Keratinocyte (primary cell): ENCODE measurements around the gene DOP1A. TPM values are rescaled to one million over a fixed set of nuclear protein-coding genes. Genes with fewer than 3 reads are reported as not detected.

Experiments used
- DNase-seq: peaks from one replicate; pipeline ENCODE4 v3.0.0-alpha.2; 2011; ENCODE audit warnings: low read depth, missing footprints, low spot score
- FAIRE-seq: peaks from 2 replicates; lab custom pipeline; 2011; peaks lifted over from hg19 to GRCh38; lab: Jason Lieb, UNC
- H2AFZ ChIP-seq: 2 replicates; pipeline ENCODE4 v1.6.0; 2012; ENCODE audit warnings: low read length, control low read depth, inconsistent platforms; ENCODE audit not compliant: control insufficient read depth
- H3K27ac ChIP-seq: 2 replicates; pipeline ENCODE4 v1.5.1; 2011; ENCODE audit warnings: low read length; ENCODE audit not compliant: control insufficient read depth, insufficient read depth
- H3K27me3 ChIP-seq: 3 replicates; pipeline ENCODE4 v1.6.0; 2011; ENCODE audit warnings: low read length; ENCODE audit not compliant: control insufficient read depth, insufficient read depth; ENCODE audit errors: extremely low read depth
- H3K36me3 ChIP-seq, 2 experiments: 2 replicates in 1 of 2; 3 replicates in 1 of 2; pipeline ENCODE4 v1.5.1; 2011; ENCODE audit warnings: low read length in 2 of 2, mild to moderate bottlenecking in 1 of 2; ENCODE audit not compliant: control insufficient read depth in 2 of 2, insufficient read depth in 2 of 2; ENCODE audit errors: extremely low read depth in 1 of 2
- H3K4me1 ChIP-seq: 3 replicates; pipeline ENCODE4 v1.5.1; 2011; ENCODE audit warnings: low read length; ENCODE audit not compliant: control insufficient read depth, insufficient read depth; ENCODE audit errors: extremely low read depth
- H3K4me2 ChIP-seq: 3 replicates; pipeline ENCODE4 v1.6.0; 2011; ENCODE audit warnings: low read depth, low read length; ENCODE audit not compliant: control insufficient read depth, insufficient read depth; ENCODE audit errors: extremely low read depth
- H3K4me3 ChIP-seq, 3 experiments: fragments of 200-600 bp in 1 of 3; sonication (generic) in 1 of 3; 2 replicates in 2 of 3; 3 replicates in 1 of 3; pipeline ENCODE4 v1.5.1; 2011 to 2016; ENCODE audit warnings: low read length in 3 of 3, mild to moderate bottlenecking in 3 of 3, control low read depth in 2 of 3, inconsistent platforms in 1 of 3, low read depth in 1 of 3, mixed read lengths in 1 of 3, mixed run types in 1 of 3, moderate library complexity in 1 of 3; ENCODE audit not compliant: control insufficient read depth in 2 of 3, insufficient read depth in 2 of 3; ENCODE audit errors: extremely low read depth in 1 of 3
- H3K79me2 ChIP-seq: 2 replicates; pipeline ENCODE4 v1.6.0; 2012; ENCODE audit warnings: low read length; ENCODE audit not compliant: control insufficient read depth, insufficient read depth
- H3K9ac ChIP-seq: 3 replicates; pipeline ENCODE4 v1.6.0; 2011; ENCODE audit warnings: low read length; ENCODE audit not compliant: control insufficient read depth, insufficient read depth; ENCODE audit errors: extremely low read depth
- H3K9me1 ChIP-seq: 3 replicates; pipeline ENCODE4 v1.6.0; 2011; ENCODE audit warnings: low read length; ENCODE audit not compliant: control insufficient read depth, insufficient read depth; ENCODE audit errors: extremely low read depth
- H3K9me3 ChIP-seq: 2 replicates; pipeline ENCODE4 v1.5.1; 2012; ENCODE audit warnings: low read depth, low read length; ENCODE audit not compliant: control insufficient read depth
- H4K20me1 ChIP-seq: 3 replicates; pipeline ENCODE4 v1.6.0; 2011; ENCODE audit warnings: low read length; ENCODE audit not compliant: control insufficient read depth, insufficient read depth; ENCODE audit errors: extremely low read depth
- EZH2 ChIP-seq: IDR thresholded peaks from one replicate; pipeline ENCODE4 v1.6.1; 2012; ENCODE audit warnings: inconsistent platforms, mild to moderate bottlenecking, low read length, moderate library complexity
- dilution Hi-C: fragments of 300-500 bp; cut with MboI; formaldehyde crosslinking; loops from one replicate; pipeline ENCODE4 v1.7.0; 2020; ENCODE audit warnings: low sequenced_read_pairs; ENCODE audit not compliant: extremely low pct_ligation_motif_present
- polyA plus RNA-seq, 5 experiments: library from polyadenylated mRNA; depleted of rRNA in 3 of 5; stranded (reverse) in 3 of 5; stranded (forward) in 1 of 5; unstranded in 1 of 5; fragments of >200 nt; gene quantifications; 1 replicate in 1 of 5; 2 replicates in 3 of 5; 3 replicates in 1 of 5; pipeline versions ENCODE4 v1.2.1 to v1.2.3, GENCODE V29; 2011 to 2012; ENCODE audit warnings: missing spikeins in 2 of 5, low read depth in 1 of 5, low replicate concordance in 1 of 5
- TF ChIP-seq, protein P1 (sequence below), 3 experiments: IDR thresholded peaks in 1 of 3; conservative IDR thresholded peaks in 1 of 3; optimal IDR thresholded peaks in 1 of 3; 2 replicates in 2 of 3; 3 replicates in 1 of 3; pipeline versions ENCODE3 to v1.5.1; 2011; ENCODE audit warnings: low read length in 3 of 3, mild to moderate bottlenecking in 3 of 3, moderate library complexity in 2 of 3, control low read depth in 1 of 3, inconsistent platforms in 1 of 3; ENCODE audit not compliant: insufficient read depth in 2 of 3; ENCODE audit errors: extremely low read depth in 1 of 3

The DOP1A gene
- polyA plus RNA-seq, 1 donor (not counting 4 experiments of a cell fraction or from before 2014, with no cell fraction given): 14.1 TPM

DNA sequence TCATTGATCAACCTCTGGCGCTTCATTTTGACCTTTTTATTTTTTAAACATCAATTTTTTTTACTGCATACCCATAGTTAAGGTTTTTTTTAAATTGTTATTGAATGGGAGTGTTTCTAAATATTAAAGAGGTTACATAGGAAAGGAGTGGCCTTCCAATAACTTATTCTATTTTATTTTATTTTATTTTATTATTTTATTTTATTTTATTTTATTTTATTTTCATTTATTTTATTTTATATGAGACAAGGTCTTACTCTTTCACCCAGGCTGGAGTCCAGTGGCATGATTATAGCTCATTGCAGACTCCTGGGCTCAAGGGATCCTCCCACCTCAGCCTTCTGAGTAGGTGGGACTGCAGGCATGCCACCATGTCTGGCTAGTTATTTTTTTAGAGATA, 30.2 kb downstream of the DOP1A start:
- Histone ChIP-seq H3K79me2 (no peaks in the 10 kb centered on the region), H3K27me3 (no peaks in the 10 kb centered on the region), H3K4me1 (peaks cover 8% of the 10 kb centered on the region), H3K36me3 (peaks cover 0 to 3% of the 10 kb centered on the region in 2 experiments), H3K4me2 (no peak overlapping the region), H2AFZ (no peak overlapping the region), H3K4me3 (no peak overlapping the region), H3K27ac (no peak overlapping the region), H3K9me1 (no peaks in the 10 kb centered on the region), H4K20me1 (no peaks in the 10 kb centered on the region), H3K9ac (no peak overlapping the region), H3K9me3 (no peaks in the 10 kb centered on the region)
- no peak for FAIRE-seq
- TF ChIP-seq, protein P1, sequence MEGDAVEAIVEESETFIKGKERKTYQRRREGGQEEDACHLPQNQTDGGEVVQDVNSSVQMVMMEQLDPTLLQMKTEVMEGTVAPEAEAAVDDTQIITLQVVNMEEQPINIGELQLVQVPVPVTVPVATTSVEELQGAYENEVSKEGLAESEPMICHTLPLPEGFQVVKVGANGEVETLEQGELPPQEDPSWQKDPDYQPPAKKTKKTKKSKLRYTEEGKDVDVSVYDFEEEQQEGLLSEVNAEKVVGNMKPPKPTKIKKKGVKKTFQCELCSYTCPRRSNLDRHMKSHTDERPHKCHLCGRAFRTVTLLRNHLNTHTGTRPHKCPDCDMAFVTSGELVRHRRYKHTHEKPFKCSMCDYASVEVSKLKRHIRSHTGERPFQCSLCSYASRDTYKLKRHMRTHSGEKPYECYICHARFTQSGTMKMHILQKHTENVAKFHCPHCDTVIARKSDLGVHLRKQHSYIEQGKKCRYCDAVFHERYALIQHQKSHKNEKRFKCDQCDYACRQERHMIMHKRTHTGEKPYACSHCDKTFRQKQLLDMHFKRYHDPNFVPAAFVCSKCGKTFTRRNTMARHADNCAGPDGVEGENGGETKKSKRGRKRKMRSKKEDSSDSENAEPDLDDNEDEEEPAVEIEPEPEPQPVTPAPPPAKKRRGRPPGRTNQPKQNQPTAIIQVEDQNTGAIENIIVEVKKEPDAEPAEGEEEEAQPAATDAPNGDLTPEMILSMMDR (optimal IDR thresholded peaks at IDR 0.05 in 1 of 3, IDR thresholded peaks at IDR 0.05 in 1 of 3, conservative IDR thresholded peaks at IDR 0.05 in 1 of 3; ENCODE audit: extremely low read depth in 1 of 3, insufficient read depth in 2 of 3, low read length in 3 of 3): no peak
- TF ChIP-seq EZH2: no peak
- dilution Hi-C loops: no loop called here
- DNase-seq: no peak

DNA sequence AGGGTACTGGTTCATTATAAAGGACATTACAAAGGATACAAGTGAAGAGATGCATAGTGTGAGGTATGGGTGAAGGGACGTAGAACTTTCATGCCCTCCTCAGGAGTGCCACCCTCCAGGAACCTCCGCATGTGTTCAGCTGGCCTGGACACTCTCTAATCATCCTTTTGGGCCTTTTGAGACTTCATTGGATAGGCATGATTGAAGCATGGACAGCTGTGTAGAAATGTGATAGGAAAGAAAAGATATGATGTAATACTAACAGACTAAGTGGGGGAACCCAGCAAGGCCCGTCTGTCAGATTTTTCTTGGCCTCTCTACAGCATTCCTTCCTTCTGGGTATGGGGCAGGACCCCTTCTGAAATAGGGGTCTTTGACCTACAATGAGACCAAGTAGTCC, 31.1 kb downstream of the DOP1A start:
- Histone ChIP-seq H3K9me3 (no peaks in the 10 kb centered on the region), H3K79me2 (no peaks in the 10 kb centered on the region), H3K27ac (no peak overlapping the region), H4K20me1 (no peaks in the 10 kb centered on the region), H3K36me3 (peaks cover 0 to 3% of the 10 kb centered on the region in 2 experiments), H2AFZ (no peak overlapping the region), H3K4me1 (peaks cover 8% of the 10 kb centered on the region), H3K9ac (no peak overlapping the region), H3K4me2 (no peak overlapping the region), H3K4me3 (no peak overlapping the region), H3K9me1 (no peaks in the 10 kb centered on the region), H3K27me3 (no peaks in the 10 kb centered on the region)
- DNase-seq: no peak
- no peak for FAIRE-seq
- TF ChIP-seq, protein P1 (optimal IDR thresholded peaks at IDR 0.05 in 1 of 3, IDR thresholded peaks at IDR 0.05 in 1 of 3, conservative IDR thresholded peaks at IDR 0.05 in 1 of 3; ENCODE audit: extremely low read depth in 1 of 3, insufficient read depth in 2 of 3, low read length in 3 of 3): no peak
- no peak for TF ChIP-seq EZH2
- dilution Hi-C loops: no loop called here
